Upper lobe of right lung (tissue), 1 donor: ENCODE data around the gene NME5. TPM values are rescaled to one million over a fixed set of nuclear protein-coding genes. Genes with fewer than 3 reads are reported as not detected.

Experiments
- ATAC-seq: fragments of 200-7000 bp; cut with Tn5 transposase; one replicate; pipeline ENCODE4 v1.9.1; 2020; ENCODE audit warnings: mild to moderate bottlenecking, moderate library complexity
- DNase-seq: peaks from one replicate; pipeline ENCODE4 v3.0.0-alpha.2; 2020
- H3K27ac ChIP-seq: fragments of 200-600 bp; one replicate; pipeline ENCODE4 v1.8.0; 2022
- H3K27me3 ChIP-seq: fragments of 200-600 bp; one replicate; pipeline ENCODE4 v1.8.0; 2022; ENCODE audit warnings: mild to moderate bottlenecking
- H3K36me3 ChIP-seq: fragments of 200-600 bp; one replicate; pipeline ENCODE4 v1.8.0; 2022
- H3K4me1 ChIP-seq: fragments of 200-600 bp; one replicate; pipeline ENCODE4 v1.8.0; 2022
- H3K4me3 ChIP-seq: fragments of 200-600 bp; one replicate; pipeline ENCODE4 v1.8.0; 2022; ENCODE audit warnings: mild to moderate bottlenecking
- H3K9me3 ChIP-seq: fragments of 200-600 bp; one replicate; pipeline ENCODE4 v1.8.0; 2022
- CTCF ChIP-seq: fragments of 200-600 bp; IDR thresholded peaks from one replicate; pipeline ENCODE4 v1.8.0; 2022; ENCODE audit warnings: antibody characterized with exemption
- intact Hi-C: fragments of 100-400 bp; cut with DNase I; formaldehyde crosslinking; loops from one replicate; pipeline ENCODE4 v1.11.0; 2022
- total RNA-seq: library from RNA; stranded (reverse); fragmentation: NEBNext Ultra II Directional; extraction: Animal tissue kit (Norgen Biotek cat#: 25700); gene quantifications from one replicate; pipeline ENCODE4 v1.2.1, GENCODE V29; 2021
- donor health status: DM: no; HTN: yes; CAD: no; lungs with severe emphysema.

NME5 gene
- total RNA-seq, 1 donor from 2014 or later = 2.4 TPM

GRCh38 chr5:138110266-138110963, 28.8 kb downstream of the NME5 start:
- intact Hi-C loops = no loop called here
- no peaks in the 10 kb centered on the region for H3K27me3 ChIP-seq
- H3K36me3 ChIP-seq = no peaks in the 10 kb centered on the region
- no peak for TF ChIP-seq CTCF
- no peaks in the 10 kb centered on the region for H3K9me3 ChIP-seq
- no peak for DNase-seq
- no peaks in the 10 kb centered on the region for H3K4me1 ChIP-seq
- no peak for ATAC-seq
- H3K27ac ChIP-seq = no peak overlapping the region
- no peak overlapping the region for H3K4me3 ChIP-seq

GRCh38 chr5:138109463-138110265, 29.6 kb downstream of the NME5 start:
- ATAC-seq (no peak), DNase-seq (no peak)
- Histone ChIP-seq H3K9me3 (no peaks in the 10 kb centered on the region), H3K27me3 (no peaks in the 10 kb centered on the region), H3K4me3 (no peak overlapping the region), H3K27ac (no peak overlapping the region), H3K36me3 (no peaks in the 10 kb centered on the region), H3K4me1 (no peaks in the 10 kb centered on the region)
- intact Hi-C loops = no loop called here
- TF ChIP-seq CTCF = no peak

GRCh38 chr5:138107213-138107612, 32.0 kb downstream of the NME5 start:
- intact Hi-C loops = no loop called here
- Histone ChIP-seq H3K36me3 (no peaks in the 10 kb centered on the region), H3K9me3 (no peaks in the 10 kb centered on the region), H3K27ac (no peak overlapping the region), H3K4me1 (no peaks in the 10 kb centered on the region), H3K4me3 (no peak overlapping the region), H3K27me3 (no peaks in the 10 kb centered on the region)
- ATAC-seq = no peak
- no peak for DNase-seq
- no peak for TF ChIP-seq CTCF

- TF ChIP-seq CTCF = no peak
- H3K4me3 ChIP-seq = no peak overlapping the region
- no peaks in the 10 kb centered on the region for H3K27me3 ChIP-seq
- ATAC-seq (no peak), DNase-seq (no peak)
- no peaks in the 10 kb centered on the region for H3K4me1 ChIP-seq
- no peak overlapping the region for H3K27ac ChIP-seq
- intact Hi-C loops = no loop called here
- no peaks in the 10 kb centered on the region for H3K36me3 ChIP-seq
- no peaks in the 10 kb centered on the region for H3K9me3 ChIP-seq
Observed at GRCh38 chr5:138105709-138106108, 33.5 kb downstream of the NME5 start.

- TF ChIP-seq CTCF = no peak
- Histone ChIP-seq H3K4me1 (no peaks in the 10 kb centered on the region), H3K9me3 (no peaks in the 10 kb centered on the region), H3K36me3 (no peaks in the 10 kb centered on the region), H3K27ac (no peak overlapping the region), H3K27me3 (peaks cover 8% of the 10 kb centered on the region), H3K4me3 (no peak overlapping the region)
- intact Hi-C loops = no loop called here
- ATAC-seq (no peak), DNase-seq (no peak)
Observed at GRCh38 chr5:138103319-138103637, 36.0 kb downstream of the NME5 start.
